Suprapubic skin (tissue), 4 donors: Measurements from ENCODE around the gene ZFAND3.

Experiments
- CTCF ChIP-seq, 2 donors: fragments of 200-600 bp in 1 of 2; fragments of 450-650 bp in 1 of 2; sonication (generic) in 1 of 2; IDR thresholded peaks; one replicate each; pipeline ENCODE4 v1.5.1; 2016 to 2019; ENCODE audit warnings: antibody characterized with exemption in 2 of 2, mild to moderate bottlenecking in 1 of 2, moderate library complexity in 1 of 2
- EP300 ChIP-seq: sonication (generic); formaldehyde crosslinking; IDR thresholded peaks from one replicate; pipeline ENCODE4 v1.6.1; 2017; ENCODE audit warnings: antibody characterized with exemption
- POLR2A ChIP-seq, 2 donors: fragments of 450-650 bp; IDR thresholded peaks; one replicate each; pipeline ENCODE4 v1.6.1; 2017; ENCODE audit warnings: antibody characterized with exemption in 2 of 2, mild to moderate bottlenecking in 2 of 2, moderate library complexity in 2 of 2
- POLR2AphosphoS5 ChIP-seq, 3 donors: sonication (generic); formaldehyde crosslinking; IDR thresholded peaks; one replicate each; pipeline ENCODE4 v1.6.1; 2017; ENCODE audit warnings: antibody characterized with exemption in 3 of 3

GRCh38 chr6:37946057-37946456, 126.5 kb downstream of the ZFAND3 start:
- no peak for TF ChIP-seq CTCF (IDR thresholded peaks at IDR 0.05)
- no peak for TF ChIP-seq POLR2A (IDR thresholded peaks at IDR 0.05)
- no peak for TF ChIP-seq POLR2AphosphoS5 (IDR thresholded peaks at IDR 0.05)
- no peak for TF ChIP-seq EP300
